D721Med (cell line): ENCODE data around the gene CHIA.

Source experiments
- DNase-seq: peaks from one replicate; pipeline ENCODE4 v3.0.0; 2011; ENCODE audit warnings: low spot score; ENCODE audit not compliant: insufficient read length
- FAIRE-seq: peaks from 2 replicates; lab custom pipeline; 2011; peaks lifted over from hg19 to GRCh38; lab: Jason Lieb, UNC
- CTCF ChIP-seq: IDR thresholded peaks from 2 replicates; pipeline ENCODE4 v1.5.1; 2012; ENCODE audit warnings: mild to moderate bottlenecking, control low read depth; ENCODE audit not compliant: insufficient read depth; ENCODE audit errors: missing control alignments

Gene CHIA

DNA sequence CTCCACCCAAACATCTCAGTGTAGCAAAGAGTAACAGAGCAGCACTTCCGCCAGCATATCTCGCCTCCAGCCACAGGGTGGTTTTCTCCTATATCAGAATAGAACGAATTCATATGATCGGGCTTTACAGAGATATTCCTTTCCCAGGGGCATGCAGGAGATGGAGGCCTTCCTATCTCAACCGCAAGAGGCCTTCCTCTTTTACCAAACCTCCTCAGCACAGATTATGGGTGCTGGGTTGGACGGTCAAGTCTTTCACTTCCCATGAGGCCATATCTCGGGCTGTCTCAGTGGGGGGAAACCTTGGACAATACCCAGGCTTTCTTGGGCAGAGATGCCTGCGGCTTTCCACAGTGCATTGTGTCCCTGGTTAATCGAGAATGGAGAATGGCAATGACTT lies 71.1 kb downstream of the CHIA start:
- FAIRE-seq (no peak), DNase-seq (no peak)
- no peak for TF ChIP-seq CTCF

GRCh38 chr1:111364690-111365089 lies 74.0 kb downstream of the CHIA start:
- no peak for DNase-seq
- TF ChIP-seq CTCF, result no peak
- no peak for FAIRE-seq

- TF ChIP-seq CTCF, result no peak
- DNase-seq (no peak), FAIRE-seq (no peak)
Measured at GRCh38 chr1:111366256-111366655, 75.6 kb downstream of the CHIA start.

DNA sequence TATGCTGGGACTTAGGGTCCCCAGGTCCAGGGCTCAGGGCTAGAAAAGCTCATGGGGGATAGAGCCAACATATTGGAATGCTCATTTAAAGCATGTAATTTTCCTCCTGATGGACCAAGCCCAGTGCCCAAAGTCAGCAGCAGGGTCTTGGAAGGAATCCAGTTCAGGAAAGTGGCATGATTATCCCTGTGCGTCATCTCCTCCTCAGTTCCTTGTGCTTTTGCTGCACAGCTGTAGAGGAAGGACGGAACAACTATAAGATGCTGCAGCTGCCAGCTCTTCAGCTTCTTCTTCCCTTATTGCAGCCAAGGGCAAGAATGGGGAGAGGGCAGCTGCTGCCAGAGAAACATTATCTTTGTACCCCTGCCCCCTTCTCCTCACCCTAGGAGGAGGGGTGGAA lies 78.5 kb downstream of the CHIA start:
- no peak for TF ChIP-seq CTCF
- DNase-seq, result no peak
- no peak for FAIRE-seq

DNA sequence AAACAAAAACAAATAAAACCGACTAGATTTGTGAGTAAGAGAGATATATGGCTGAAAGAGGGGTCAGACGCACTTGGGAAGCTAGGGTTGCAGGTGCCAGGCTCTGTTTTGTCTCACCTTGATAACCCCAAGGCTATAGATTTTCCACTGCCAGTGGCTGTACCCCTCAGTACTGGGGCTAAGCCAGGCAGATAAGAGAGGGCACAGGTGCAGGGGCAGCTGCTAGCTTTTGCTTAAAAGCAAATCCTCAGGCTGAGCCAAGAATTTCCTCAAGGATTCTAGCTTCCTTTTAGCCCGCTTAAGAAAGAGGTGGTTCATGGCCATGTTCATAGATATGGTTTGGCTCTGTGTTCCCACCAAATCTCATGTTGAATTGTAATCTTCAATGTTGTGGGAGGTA lies 79.0 kb downstream of the CHIA start:
- no peak for DNase-seq
- FAIRE-seq, result no peak
- TF ChIP-seq CTCF, result no peak
